Activated naive CD8-positive, alpha-beta T cell (primary cell): ENCODE data around the gene LCN1.

Experiments
- H3K27ac Mint-ChIP-seq: one replicate; pipeline ENCODE4 v1.8.0; 2021; ENCODE audit warnings: mixed read lengths
- H3K27me3 Mint-ChIP-seq: one replicate; pipeline ENCODE4 v1.8.0; 2021; ENCODE audit warnings: mixed read lengths
- H3K36me3 Mint-ChIP-seq: one replicate; pipeline ENCODE4 v1.8.0; 2021; ENCODE audit warnings: mixed read lengths
- H3K4me1 Mint-ChIP-seq: one replicate; pipeline ENCODE4 v1.8.0; 2021; ENCODE audit warnings: low read depth, mixed read lengths
- H3K4me3 Mint-ChIP-seq: one replicate; pipeline ENCODE4 v1.8.0; 2021; ENCODE audit warnings: mild to moderate bottlenecking, mixed read lengths
- H3K9me3 Mint-ChIP-seq: one replicate; pipeline ENCODE4 v1.8.0; 2021; ENCODE audit warnings: low read depth, mixed read lengths

Gene LCN1

DNA sequence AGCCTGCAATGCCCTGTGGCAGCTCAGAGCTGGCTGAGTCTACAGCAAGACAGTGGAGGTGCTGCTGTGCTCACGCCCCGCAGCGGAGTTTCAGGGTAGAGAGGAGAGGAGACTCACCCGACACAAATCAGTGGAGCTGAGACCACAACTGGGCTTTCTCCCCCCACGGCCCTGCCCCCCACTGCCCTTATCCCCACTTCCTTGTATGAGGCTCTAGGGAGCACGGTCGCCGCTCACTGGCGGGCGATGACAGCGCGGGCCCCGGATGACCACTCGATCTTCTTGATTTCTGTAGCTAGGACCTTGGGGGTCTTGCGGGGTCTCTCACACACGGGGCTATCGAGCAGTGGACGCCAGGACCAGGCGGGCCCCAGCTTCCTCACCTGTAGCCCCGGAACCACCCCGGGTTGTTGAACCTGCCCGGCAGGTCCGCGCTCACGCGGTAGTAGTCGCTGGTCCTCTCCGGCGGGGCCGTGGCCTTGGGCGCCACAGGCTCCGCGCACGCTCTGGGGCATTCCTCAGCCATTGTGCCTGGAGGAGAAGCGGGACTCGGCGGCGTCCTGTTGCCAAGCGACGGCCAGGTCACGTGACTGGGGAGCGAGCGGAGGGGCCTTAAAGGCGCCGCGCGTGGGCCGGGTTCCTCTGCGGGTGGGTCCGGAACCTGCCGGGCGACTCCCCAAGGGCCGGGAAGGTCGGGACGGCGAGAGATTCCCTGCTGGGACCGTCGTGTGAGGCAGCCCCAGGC is 21.7 kb upstream of the LCN1 start:
- Mint-ChIP-seq H3K27me3 (no peaks in the 10 kb centered on the region), H3K4me3 (peak overlapping the region; percentile 78), H3K27ac (no peak overlapping the region), H3K4me1 (peaks cover 17% of the 10 kb centered on the region), H3K36me3 (peaks cover under 1% of the 10 kb centered on the region), H3K9me3 (no peaks in the 10 kb centered on the region)

DNA sequence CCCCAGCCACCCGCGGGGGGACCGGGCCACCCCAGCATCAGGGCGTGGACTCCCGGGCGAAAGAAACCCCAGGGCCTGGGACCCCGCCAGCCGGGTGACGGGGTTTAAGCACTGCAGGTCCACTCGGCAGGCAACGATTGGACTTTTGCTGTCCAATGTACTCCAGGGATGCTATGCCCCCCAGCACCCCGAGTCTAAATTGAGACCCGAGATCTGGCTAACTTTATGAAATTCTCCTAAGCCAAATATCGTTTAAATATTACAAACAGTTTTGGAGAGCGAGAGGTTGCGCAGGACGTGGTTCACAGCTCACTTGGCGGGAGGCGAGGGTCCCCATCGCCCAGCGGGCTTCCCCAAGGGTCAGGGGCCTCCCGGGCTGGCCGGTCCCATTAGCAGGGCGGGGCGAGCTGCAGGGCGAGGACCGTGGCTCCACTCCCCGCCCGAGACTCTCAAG is 21.1 kb upstream of the LCN1 start:
- peaks cover 19% of the 10 kb centered on the region for H3K4me1 Mint-ChIP-seq
- H3K36me3 Mint-ChIP-seq, result peaks cover 2% of the 10 kb centered on the region
- peak overlapping the region; percentile 91 for H3K4me3 Mint-ChIP-seq
- no peak overlapping the region for H3K27ac Mint-ChIP-seq
- no peaks in the 10 kb centered on the region for H3K9me3 Mint-ChIP-seq
- H3K27me3 Mint-ChIP-seq, result no peaks in the 10 kb centered on the region

DNA sequence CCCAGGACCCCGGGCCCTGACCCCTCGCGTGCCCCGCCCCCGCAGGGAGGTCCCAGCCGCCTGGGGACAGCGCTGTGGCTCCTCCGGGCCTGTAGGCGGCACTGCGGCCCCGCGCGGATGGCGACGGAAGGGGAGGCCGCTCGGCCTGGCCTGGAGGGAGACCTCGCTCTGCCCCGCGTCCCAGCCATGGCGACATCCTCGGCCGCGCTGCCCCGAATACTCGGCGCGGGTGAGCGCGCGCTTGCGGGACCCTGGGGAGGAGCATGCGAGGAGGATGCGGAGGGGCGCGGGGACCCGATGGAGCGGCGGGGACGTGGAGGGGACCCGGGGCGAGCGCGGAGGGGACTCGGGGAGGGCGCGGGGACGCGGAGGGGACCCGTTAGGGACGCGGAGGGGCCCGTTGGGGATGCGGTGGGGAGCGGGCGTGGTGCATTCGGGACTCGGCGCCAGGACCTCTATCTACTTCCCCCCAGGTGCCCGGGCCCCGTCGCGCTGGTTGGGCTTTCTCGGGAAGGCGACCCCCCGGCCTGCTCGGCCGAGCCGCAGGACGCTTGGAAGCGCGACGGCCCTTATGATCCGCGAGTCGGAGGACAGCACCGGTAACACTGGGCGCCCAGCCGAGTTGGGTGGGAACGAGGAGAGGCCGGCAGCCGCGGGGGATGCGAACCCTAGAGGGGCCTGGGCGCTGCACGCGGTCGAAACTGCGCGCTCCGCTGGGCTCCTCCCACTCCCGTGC is 20.5 kb upstream of the LCN1 start, which contains the start of gene MRPS2:
TSS of gene MRPS2 (plus strand) at position 158 of the 736 bp plus-strand sequence. CDS start at position 187, 29 bp downstream.
- Mint-ChIP-seq H3K4me1 (peaks cover 19% of the 10 kb centered on the region), H3K27me3 (no peaks in the 10 kb centered on the region), H3K9me3 (no peaks in the 10 kb centered on the region), H3K36me3 (peaks cover 2% of the 10 kb centered on the region), H3K27ac (peak within 1 kb of the TSS; percentile 93), H3K4me3 (peak within 1 kb of the TSS; percentile 91)

DNA sequence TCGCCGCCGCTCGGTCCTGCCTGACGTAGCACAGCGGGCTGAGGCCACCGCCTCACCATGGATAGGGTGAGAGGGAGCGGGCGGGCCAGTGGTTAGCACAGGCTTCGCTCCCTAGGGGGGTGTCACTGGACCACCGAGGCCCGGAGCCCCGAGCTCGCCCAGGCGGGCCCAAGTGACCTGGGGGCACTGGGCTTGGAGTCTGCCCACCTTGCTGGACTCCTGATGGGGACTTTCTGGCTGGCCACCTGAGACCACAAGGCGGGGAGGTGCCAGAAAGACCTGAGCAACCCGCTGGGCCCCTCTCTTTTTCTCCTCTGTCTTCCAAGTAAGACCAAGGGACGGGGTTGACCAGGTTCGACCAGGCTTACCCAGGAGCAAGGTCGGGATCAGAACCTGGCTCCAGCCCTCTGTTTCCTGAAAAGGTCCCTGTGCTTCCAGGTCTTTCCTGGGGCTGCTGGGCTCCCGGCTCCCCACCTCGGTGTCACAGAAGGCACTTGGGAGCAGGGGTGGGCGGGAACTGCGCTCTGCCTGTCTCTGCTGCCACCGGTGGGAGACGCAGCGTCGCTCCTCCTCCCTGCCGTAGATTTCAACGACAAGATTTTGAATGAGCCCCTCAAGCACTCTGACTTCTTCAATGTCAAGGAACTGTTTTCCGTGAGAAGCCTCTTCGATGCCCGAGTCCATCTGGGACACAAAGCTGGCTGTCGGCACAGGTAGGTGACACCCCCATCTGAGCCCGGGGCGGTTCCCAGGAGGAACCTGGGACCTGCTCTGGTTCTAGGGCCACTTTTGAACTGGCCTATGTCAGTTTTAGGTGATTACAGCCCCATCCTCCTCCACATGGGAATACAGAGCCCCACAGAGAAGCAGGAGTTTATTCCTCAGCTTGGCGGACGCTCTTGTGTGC is 19.7 kb upstream of the LCN1 start:
- H3K27ac Mint-ChIP-seq, result peak overlapping the region; percentile 58

DNA sequence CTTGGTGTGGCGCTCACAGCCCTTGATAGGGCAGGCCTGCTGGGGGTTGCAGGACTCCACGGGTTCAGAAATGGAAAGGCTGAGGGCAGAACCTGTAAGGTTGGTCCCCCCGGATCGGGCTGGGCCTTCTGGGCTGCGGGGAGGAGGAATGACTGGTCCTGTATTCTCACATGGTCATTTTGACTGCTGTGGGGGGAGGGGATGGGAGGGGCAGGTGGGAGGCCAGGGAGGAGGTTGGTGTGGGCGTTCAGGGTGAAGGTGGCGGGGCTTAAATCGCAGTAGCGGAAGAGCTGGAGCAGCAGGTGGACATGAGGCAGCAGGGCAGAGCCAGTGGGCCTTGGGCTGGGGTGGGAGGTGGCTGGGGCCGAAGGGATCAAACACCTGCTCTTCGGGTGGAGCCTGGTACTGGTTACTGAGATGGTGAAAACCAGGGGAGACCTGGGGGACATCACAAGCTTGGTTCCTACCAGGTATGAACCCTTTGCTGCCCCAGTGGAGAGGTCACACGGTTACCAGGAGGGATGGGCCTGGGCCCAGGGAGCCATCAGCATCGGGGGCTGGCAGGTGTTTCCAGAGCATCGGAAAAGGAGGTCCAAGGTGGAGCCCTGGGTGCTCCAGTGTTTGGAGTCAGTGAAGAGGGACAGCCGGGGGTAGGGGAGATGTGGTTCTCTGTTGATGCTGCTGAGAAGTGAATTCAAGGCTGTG is 18.9 kb upstream of the LCN1 start:
- no peaks in the 10 kb centered on the region for H3K9me3 Mint-ChIP-seq
- peaks cover 19% of the 10 kb centered on the region for H3K4me1 Mint-ChIP-seq
- H3K27ac Mint-ChIP-seq, result peak overlapping the region; percentile 58
- peaks cover 2% of the 10 kb centered on the region for H3K36me3 Mint-ChIP-seq
- H3K27me3 Mint-ChIP-seq, result no peaks in the 10 kb centered on the region
- peak overlapping the region; percentile 91 for H3K4me3 Mint-ChIP-seq

More for the DNA sequence above, 19.7 kb upstream of the LCN1 start:
- no peaks in the 10 kb centered on the region for H3K9me3 Mint-ChIP-seq
- H3K27me3 Mint-ChIP-seq, result no peaks in the 10 kb centered on the region
- H3K4me3 Mint-ChIP-seq, result peak overlapping the region; percentile 91
- peaks cover 2% of the 10 kb centered on the region for H3K36me3 Mint-ChIP-seq
- H3K4me1 Mint-ChIP-seq, result peaks cover 19% of the 10 kb centered on the region

DNA sequence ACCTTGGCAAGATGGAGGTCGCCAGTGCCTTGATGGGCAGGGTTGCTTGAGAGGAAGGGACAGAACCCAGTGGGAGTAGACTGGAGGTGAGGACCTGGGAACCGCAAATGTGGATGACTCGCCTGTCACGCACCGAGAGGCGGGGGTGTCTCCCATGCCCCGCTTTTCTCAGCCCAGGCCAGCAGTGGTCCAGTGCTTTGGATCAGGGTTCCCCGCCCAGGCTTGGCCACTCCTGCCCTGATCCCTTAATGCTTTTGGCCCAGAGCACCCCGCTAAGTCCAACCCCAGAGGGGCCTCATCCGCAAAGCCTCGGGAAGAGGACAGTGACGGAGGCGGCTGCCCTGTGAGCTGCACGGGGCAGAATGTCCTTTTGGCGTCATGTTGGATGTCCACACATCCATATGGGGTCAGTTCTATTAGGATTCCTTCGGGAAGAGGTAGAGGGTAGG is 18.3 kb upstream of the LCN1 start:
- H3K4me1 Mint-ChIP-seq, result peaks cover 19% of the 10 kb centered on the region
- no peaks in the 10 kb centered on the region for H3K27me3 Mint-ChIP-seq
- H3K27ac Mint-ChIP-seq, result peak overlapping the region; percentile 22
- H3K36me3 Mint-ChIP-seq, result peaks cover 2% of the 10 kb centered on the region
- H3K4me3 Mint-ChIP-seq, result peak overlapping the region; percentile 64
- no peaks in the 10 kb centered on the region for H3K9me3 Mint-ChIP-seq

DNA sequence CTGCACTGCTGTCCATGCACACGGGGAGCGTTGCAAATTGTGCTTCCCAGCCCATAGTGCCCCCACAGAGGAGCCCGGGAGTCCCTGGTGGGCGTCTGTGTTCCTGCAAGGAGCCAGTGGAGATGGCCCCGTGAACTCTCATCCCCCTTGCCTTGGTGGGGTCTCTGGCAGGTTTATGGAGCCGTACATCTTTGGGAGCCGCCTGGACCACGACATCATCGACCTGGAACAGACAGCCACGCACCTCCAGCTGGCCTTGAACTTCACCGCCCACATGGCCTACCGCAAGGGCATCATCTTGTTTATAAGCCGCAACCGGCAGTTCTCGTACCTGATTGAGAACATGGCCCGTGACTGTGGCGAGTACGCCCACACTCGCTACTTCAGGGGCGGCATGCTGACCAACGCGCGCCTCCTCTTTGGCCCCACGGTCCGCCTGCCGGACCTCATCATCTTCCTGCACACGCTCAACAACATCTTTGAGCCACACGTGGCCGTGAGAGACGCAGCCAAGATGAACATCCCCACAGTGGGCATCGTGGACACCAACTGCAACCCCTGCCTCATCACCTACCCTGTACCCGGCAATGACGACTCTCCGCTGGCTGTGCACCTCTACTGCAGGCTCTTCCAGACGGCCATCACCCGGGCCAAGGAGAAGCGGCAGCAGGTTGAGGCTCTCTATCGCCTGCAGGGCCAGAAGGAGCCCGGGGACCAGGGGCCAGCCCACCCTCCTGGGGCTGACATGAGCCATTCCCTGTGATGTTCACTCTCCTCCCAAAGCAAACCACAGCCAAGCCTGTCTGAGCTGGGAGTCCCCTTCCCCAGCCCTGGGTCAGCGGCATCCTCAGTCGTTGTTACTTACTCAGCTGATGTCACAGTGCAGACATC is 17.6 kb upstream of the LCN1 start:
- H3K4me1 Mint-ChIP-seq, result peaks cover 19% of the 10 kb centered on the region
- H3K27ac Mint-ChIP-seq, result no peak overlapping the region
- H3K9me3 Mint-ChIP-seq, result no peaks in the 10 kb centered on the region
- peaks cover 2% of the 10 kb centered on the region for H3K36me3 Mint-ChIP-seq
- no peaks in the 10 kb centered on the region for H3K27me3 Mint-ChIP-seq
- peak overlapping the region; percentile 57 for H3K4me3 Mint-ChIP-seq

DNA sequence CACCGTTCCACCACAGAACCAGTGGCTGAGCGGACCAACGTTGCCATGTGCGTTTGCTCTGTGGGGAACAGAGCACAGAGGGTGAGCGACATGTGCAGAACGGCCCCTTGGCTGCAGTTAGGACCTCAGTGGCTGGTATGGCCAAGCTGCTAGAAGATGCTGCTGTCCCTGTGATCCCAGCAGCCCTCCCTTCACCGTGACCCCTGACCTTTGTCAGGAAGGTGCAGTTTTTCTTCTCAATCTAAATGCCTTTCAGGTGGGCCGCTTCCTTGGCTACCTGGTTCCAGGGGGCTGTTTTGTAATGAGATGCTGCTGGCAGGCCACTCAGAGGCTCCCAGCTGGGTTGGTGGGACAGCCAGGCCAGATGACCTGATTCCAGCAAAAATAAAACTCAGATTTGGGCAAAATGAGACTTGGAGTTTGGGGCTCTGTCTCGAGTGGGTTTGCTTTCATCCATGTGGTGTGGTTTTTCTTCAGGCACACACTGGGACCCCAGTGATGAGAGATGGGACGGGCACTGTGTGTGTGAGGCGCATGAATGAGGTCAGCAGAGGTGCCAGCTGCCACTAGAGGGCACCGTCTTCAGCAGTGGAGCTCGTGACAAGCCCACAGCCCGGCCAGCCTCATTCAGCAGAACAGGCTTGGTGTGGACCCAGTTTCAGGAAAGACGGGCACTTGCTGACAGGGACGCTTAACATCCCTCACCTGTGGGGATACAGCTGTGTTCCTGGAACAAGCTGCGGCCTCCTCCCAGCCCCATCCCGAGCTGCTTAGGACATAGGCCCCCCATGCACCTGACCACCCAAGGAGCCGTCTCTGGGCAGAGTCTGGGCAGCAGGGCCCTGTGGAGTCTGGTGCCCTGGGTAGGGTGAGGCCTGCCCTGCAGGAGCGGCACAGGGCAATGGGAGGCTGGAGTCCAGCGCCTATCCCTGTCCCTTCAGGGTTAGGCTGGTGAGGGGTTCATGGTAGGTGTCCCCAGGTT is 16.7 kb upstream of the LCN1 start:
- peaks cover 9% of the 10 kb centered on the region for H3K9me3 Mint-ChIP-seq
- no peak overlapping the region for H3K27ac Mint-ChIP-seq
- peak overlapping the region; percentile 49 for H3K4me3 Mint-ChIP-seq
- H3K36me3 Mint-ChIP-seq, result peaks cover 7% of the 10 kb centered on the region
- no peaks in the 10 kb centered on the region for H3K27me3 Mint-ChIP-seq
- H3K4me1 Mint-ChIP-seq, result peaks cover 18% of the 10 kb centered on the region

DNA sequence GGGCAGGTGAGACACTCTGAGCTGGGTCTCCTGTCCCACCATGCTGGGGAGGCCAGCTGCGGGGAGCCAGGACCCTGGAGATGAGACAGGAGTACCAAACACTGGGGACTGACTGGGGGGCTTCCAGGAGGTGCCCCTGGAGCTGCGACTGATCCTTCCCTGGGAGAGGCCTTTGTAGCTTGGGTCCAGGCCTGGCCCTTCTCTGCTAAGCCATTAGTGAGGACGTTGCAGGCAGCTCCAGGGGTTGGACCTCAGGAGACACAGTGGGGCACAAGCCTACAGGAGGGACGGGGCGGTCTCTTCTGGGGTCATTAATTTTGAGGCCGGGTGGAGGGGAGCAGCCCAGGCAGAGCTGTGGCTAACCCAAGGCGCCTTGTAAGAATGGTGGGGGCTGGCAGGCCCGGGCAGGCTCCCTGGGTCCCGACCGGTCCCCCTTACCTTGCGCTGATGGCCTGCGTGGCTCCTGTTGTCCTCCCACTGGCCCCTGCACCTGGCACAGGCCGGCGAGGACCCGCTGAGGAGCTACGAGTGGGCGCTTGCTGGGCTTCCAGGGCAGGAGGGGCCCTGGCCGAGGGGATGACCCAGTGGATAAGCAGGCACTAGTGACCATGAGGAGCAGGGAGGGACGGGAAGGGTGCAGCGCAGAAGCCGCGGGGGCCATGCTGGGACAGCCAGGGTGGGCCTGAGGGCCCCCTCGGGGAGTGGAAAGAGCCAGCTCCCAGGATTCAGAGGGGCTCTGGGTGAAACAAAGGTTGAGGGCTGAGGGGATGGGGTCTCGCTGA is 15.6 kb upstream of the LCN1 start:
- H3K4me1 Mint-ChIP-seq, result peaks cover 18% of the 10 kb centered on the region
- H3K36me3 Mint-ChIP-seq, result peaks cover 8% of the 10 kb centered on the region
- no peak overlapping the region for H3K4me3 Mint-ChIP-seq
- H3K9me3 Mint-ChIP-seq, result peaks cover 10% of the 10 kb centered on the region
- H3K27ac Mint-ChIP-seq, result no peak overlapping the region
- H3K27me3 Mint-ChIP-seq, result no peaks in the 10 kb centered on the region

DNA sequence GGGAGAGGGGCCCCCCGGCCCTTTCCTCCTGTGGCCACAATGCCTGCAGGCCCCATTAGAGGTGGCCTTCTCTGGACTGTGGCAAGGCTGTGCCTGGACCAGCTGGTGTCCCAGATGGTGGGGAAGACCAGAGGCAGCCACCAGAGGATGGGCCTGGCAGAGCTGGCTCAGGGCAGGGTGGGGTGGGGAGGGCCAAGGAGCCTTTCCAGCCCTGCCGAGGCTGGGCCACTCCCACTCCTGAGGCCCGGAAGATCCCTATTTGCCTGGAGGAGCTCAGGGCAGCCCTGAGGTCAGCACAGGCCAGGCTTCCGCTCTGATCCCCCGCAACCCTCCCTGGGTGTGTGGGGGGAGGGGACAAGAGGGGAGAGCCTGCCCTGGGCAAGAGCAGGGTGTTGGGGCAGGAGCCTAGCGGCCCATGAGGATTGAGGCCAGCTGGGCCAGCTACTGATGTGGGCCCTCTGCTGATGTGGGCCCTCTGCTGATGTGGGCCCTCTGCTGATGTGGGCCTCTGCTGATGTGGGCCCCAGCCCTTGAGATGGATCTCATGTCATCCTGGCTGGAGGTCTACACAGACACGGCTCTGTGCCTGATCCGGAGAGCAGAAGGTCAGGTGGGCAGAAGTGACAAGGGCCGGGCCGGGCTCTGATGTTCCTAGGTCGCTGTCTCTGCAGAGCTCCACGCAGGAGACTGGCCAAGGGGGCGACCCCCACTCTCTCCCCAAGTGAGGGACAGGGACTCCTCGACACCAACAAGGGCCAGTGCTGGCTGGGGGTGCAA is 14.7 kb upstream of the LCN1 start:
- peaks cover 10% of the 10 kb centered on the region for H3K9me3 Mint-ChIP-seq
- no peak overlapping the region for H3K27ac Mint-ChIP-seq
- no peak overlapping the region for H3K4me3 Mint-ChIP-seq
- H3K4me1 Mint-ChIP-seq, result peaks cover 16% of the 10 kb centered on the region
- peaks cover 8% of the 10 kb centered on the region for H3K36me3 Mint-ChIP-seq
- no peaks in the 10 kb centered on the region for H3K27me3 Mint-ChIP-seq
